Glutamatergic neuron (in vitro differentiated cells): ENCODE measurements around the gene MAP3K5. TPM values are rescaled to one million over a fixed set of nuclear protein-coding genes. Genes with fewer than 3 reads are reported as not detected.

Source experiments
- DNase-seq: peaks from one replicate; pipeline ENCODE4 v3.0.0; 2022
- H3K27ac Mint-ChIP-seq: one replicate; pipeline ENCODE4 v1.8.0; 2020; ENCODE audit warnings: mild to moderate bottlenecking, mixed read lengths, inconsistent platforms; ENCODE audit not compliant: unreplicated experiment
- H3K27me3 Mint-ChIP-seq: one replicate; pipeline ENCODE4 v1.8.0; 2020; ENCODE audit warnings: mild to moderate bottlenecking, moderate library complexity, mixed read lengths, inconsistent platforms; ENCODE audit not compliant: unreplicated experiment
- H3K36me3 Mint-ChIP-seq: one replicate; pipeline ENCODE4 v1.8.0; 2020; ENCODE audit warnings: mild to moderate bottlenecking, mixed read lengths, inconsistent platforms; ENCODE audit not compliant: unreplicated experiment
- H3K4me1 Mint-ChIP-seq: one replicate; pipeline ENCODE4 v1.8.0; 2020; ENCODE audit warnings: mild to moderate bottlenecking, low read depth, mixed read lengths, inconsistent platforms; ENCODE audit not compliant: unreplicated experiment
- H3K4me3 Mint-ChIP-seq: one replicate; pipeline ENCODE4 v1.8.0; 2020; ENCODE audit warnings: mild to moderate bottlenecking, mixed read lengths, inconsistent platforms; ENCODE audit not compliant: unreplicated experiment
- H3K9me3 Mint-ChIP-seq: one replicate; pipeline ENCODE4 v1.8.0; 2020; ENCODE audit warnings: mild to moderate bottlenecking, moderate library complexity, mixed read lengths, inconsistent platforms; ENCODE audit not compliant: unreplicated experiment
- CTCF ChIP-seq: fragments of 200-600 bp; sonication (generic); IDR thresholded peaks from one replicate; pipeline ENCODE4 v1.5.0; 2021; ENCODE audit not compliant: partially characterized antibody, unreplicated experiment
- total RNA-seq: library from RNA; stranded (reverse); fragmentation: NEBNext Ultra II Directional; extraction: Animal tissue kit (Norgen Biotek cat#: 25700); gene quantifications from one replicate; pipeline ENCODE4 v1.2.1, GENCODE V29; 2021; ENCODE audit not compliant: unreplicated experiment

Gene MAP3K5
- total RNA-seq, 1 donor from 2014 or later: 0.66 TPM

- Mint-ChIP-seq H3K36me3 (no peaks in the 10 kb centered on the region), H3K27me3 (no peaks in the 10 kb centered on the region), H3K4me1 (no peaks in the 10 kb centered on the region), H3K4me3 (no peak overlapping the region), H3K9me3 (no peaks in the 10 kb centered on the region), H3K27ac (no peak overlapping the region)
- no peak for DNase-seq
- no peak for TF ChIP-seq CTCF
These were observed 150.3 kb downstream of the MAP3K5 start for GRCh38 chr6:136641873-136642465.

GRCh38 chr6:136641166-136641565, 151.1 kb downstream of the MAP3K5 start:
- no peaks in the 10 kb centered on the region for H3K27me3 Mint-ChIP-seq
- H3K27ac Mint-ChIP-seq: no peak overlapping the region
- H3K4me1 Mint-ChIP-seq: no peaks in the 10 kb centered on the region
- no peak for DNase-seq
- TF ChIP-seq CTCF: no peak
- no peaks in the 10 kb centered on the region for H3K9me3 Mint-ChIP-seq
- no peak overlapping the region for H3K4me3 Mint-ChIP-seq
- no peaks in the 10 kb centered on the region for H3K36me3 Mint-ChIP-seq

- Mint-ChIP-seq H3K27ac (no peak overlapping the region), H3K36me3 (no peaks in the 10 kb centered on the region), H3K4me1 (no peaks in the 10 kb centered on the region), H3K27me3 (no peaks in the 10 kb centered on the region), H3K9me3 (no peaks in the 10 kb centered on the region), H3K4me3 (no peak overlapping the region)
- no peak for DNase-seq
- no peak for TF ChIP-seq CTCF
These were observed 152.0 kb downstream of the MAP3K5 start for GRCh38 chr6:136640132-136640915.

GRCh38 chr6:136639702-136640101, 152.6 kb downstream of the MAP3K5 start:
- H3K36me3 Mint-ChIP-seq: no peaks in the 10 kb centered on the region
- DNase-seq: no peak
- no peak for TF ChIP-seq CTCF

GRCh38 chr6:136635615-136636014, 156.7 kb downstream of the MAP3K5 start:
- Mint-ChIP-seq H3K27ac (no peak overlapping the region), H3K9me3 (no peaks in the 10 kb centered on the region), H3K4me1 (no peaks in the 10 kb centered on the region), H3K36me3 (no peaks in the 10 kb centered on the region), H3K27me3 (no peaks in the 10 kb centered on the region), H3K4me3 (no peak overlapping the region)
- DNase-seq: no peak
- no peak for TF ChIP-seq CTCF

More at GRCh38 chr6:136639702-136640101, 152.6 kb downstream of the MAP3K5 start:
- Mint-ChIP-seq H3K27me3 (no peaks in the 10 kb centered on the region), H3K4me3 (no peak overlapping the region), H3K9me3 (no peaks in the 10 kb centered on the region), H3K4me1 (no peaks in the 10 kb centered on the region), H3K27ac (no peak overlapping the region)
